ENCODE results near the gene STAC3. TPM values are rescaled to one million over a fixed set of nuclear protein-coding genes. Genes with fewer than 3 reads are reported as not detected.

STAC3 gene
- total and polyA plus RNA-seq, 9 of the 15 experiments (the other 6 are each of a cell fraction or from before 2014, with no cell fraction given), result 0.45 to 6.4 (median 3.3) TPM

- TF ChIP-seq, protein P1, sequence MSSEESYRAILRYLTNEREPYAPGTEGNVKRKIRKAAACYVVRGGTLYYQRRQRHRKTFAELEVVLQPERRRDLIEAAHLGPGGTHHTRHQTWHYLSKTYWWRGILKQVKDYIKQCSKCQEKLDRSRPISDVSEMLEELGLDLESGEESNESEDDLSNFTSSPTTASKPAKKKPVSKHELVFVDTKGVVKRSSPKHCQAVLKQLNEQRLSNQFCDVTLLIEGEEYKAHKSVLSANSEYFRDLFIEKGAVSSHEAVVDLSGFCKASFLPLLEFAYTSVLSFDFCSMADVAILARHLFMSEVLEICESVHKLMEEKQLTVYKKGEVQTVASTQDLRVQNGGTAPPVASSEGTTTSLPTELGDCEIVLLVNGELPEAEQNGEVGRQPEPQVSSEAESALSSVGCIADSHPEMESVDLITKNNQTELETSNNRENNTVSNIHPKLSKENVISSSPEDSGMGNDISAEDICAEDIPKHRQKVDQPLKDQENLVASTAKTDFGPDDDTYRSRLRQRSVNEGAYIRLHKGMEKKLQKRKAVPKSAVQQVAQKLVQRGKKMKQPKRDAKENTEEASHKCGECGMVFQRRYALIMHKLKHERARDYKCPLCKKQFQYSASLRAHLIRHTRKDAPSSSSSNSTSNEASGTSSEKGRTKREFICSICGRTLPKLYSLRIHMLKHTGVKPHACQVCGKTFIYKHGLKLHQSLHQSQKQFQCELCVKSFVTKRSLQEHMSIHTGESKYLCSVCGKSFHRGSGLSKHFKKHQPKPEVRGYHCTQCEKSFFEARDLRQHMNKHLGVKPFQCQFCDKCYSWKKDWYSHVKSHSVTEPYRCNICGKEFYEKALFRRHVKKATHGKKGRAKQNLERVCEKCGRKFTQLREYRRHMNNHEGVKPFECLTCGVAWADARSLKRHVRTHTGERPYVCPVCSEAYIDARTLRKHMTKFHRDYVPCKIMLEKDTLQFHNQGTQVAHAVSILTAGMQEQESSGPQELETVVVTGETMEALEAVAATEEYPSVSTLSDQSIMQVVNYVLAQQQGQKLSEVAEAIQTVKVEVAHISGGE (CRISPR knock-in tag; IDR thresholded peaks at IDR 0.05), result no peak
- no peak for TF ChIP-seq TCF7 (IDR thresholded peaks at IDR 0.05; ENCODE audit: borderline replicate concordance)
- TF ChIP-seq REST (IDR thresholded peaks at IDR 0.05; ENCODE audit: borderline replicate concordance), result no peak
- TF ChIP-seq REST (CRISPR knock-in tag; IDR thresholded peaks at IDR 0.05; ENCODE audit: low read depth), result no peak
- 0 out of 2 replicates have a peak, but pooled peaks have one; percentile 18 for TF ChIP-seq FOXJ2 (tag; IDR thresholded peaks at IDR 0.05)
- TF ChIP-seq THRA (IDR thresholded peaks at IDR 0.05), result no peak
- TF ChIP-seq ZNF224 (CRISPR knock-in tag; IDR thresholded peaks at IDR 0.05), result no peak
- TF ChIP-seq ARHGAP35 (IDR thresholded peaks at IDR 0.05; ENCODE audit: partially characterized antibody), result no peak
- no peak for TF ChIP-seq CREB5 (CRISPR knock-in tag; IDR thresholded peaks at IDR 0.05)
- no peak for TF ChIP-seq NBN (IDR thresholded peaks at IDR 0.05; ENCODE audit: low read depth)
- TF ChIP-seq SPI1 (IDR thresholded peaks at IDR 0.05; ENCODE audit: borderline replicate concordance, low read depth, low read length), result no peak
- no peak for TF ChIP-seq NCOA6 (IDR thresholded peaks at IDR 0.05)
These were observed 10.7 kb downstream of the STAC3 start (continued) for GRCh38 chr12:57240066-57240921.
